GM10248 (cell line): Measurements from ENCODE around the gene SERPINE2.

Source experiments
- CTCF ChIA-PET: fragments of 300-600 bp; sonication (Branson Sonifier 250); formaldehyde crosslinking; extraction: SDS; loops from one replicate; lab custom pipeline; 2021; ENCODE audit warnings: antibody characterized with exemption; lab: Yijun Ruan, JAX
- POLR2A ChIA-PET: fragments of 350-650 bp; sonication (Branson Sonifier 250); formaldehyde crosslinking; extraction: SDS; loops from one replicate; lab custom pipeline; 2020; ENCODE audit warnings: antibody characterized with exemption; lab: Yijun Ruan, JAX
- DNase-seq: peaks from one replicate; pipeline ENCODE4 v3.0.0; 2012; ENCODE audit errors: extremely low spot score
- TF ChIP-seq, protein P1 (sequence below): IDR thresholded peaks from 2 replicates; pipeline ENCODE4 v1.5.1; 2012; ENCODE audit warnings: mild to moderate bottlenecking, low read depth; ENCODE audit errors: extremely low read depth, missing control alignments, control extremely low read depth

SERPINE2 gene

DNA sequence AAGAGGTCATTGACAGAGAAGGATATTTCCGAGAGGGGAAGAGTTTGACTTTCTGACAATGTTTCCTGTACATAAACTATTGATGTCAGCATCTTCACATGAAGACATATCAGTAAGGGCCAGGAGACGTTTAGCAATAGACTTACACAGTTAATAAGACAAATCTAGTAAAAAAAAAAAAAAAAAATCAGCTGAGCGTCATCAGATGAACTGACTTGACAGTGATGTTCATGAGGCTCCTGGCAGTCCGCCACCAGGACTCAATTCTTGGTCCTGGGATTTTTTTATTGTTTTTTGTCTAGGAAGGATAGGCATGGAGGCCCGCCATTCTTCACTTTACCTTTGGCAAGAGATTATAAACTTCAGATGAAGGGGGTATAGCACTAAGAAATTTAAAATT lies 67.4 kb downstream of the SERPINE2 start:
- ChIA-PET POLR2A (no interaction called here), CTCF (interaction anchor here (0.8 to 8.4 kb wide), 16 partner anchors 8 to 1000 kb away, joined by 3 to 176 read pairs (median 8); partner anchors contain the start of gene MRPL44)
- TF ChIP-seq, protein P1, sequence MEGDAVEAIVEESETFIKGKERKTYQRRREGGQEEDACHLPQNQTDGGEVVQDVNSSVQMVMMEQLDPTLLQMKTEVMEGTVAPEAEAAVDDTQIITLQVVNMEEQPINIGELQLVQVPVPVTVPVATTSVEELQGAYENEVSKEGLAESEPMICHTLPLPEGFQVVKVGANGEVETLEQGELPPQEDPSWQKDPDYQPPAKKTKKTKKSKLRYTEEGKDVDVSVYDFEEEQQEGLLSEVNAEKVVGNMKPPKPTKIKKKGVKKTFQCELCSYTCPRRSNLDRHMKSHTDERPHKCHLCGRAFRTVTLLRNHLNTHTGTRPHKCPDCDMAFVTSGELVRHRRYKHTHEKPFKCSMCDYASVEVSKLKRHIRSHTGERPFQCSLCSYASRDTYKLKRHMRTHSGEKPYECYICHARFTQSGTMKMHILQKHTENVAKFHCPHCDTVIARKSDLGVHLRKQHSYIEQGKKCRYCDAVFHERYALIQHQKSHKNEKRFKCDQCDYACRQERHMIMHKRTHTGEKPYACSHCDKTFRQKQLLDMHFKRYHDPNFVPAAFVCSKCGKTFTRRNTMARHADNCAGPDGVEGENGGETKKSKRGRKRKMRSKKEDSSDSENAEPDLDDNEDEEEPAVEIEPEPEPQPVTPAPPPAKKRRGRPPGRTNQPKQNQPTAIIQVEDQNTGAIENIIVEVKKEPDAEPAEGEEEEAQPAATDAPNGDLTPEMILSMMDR: no peak
- DNase-seq: no peak

DNA sequence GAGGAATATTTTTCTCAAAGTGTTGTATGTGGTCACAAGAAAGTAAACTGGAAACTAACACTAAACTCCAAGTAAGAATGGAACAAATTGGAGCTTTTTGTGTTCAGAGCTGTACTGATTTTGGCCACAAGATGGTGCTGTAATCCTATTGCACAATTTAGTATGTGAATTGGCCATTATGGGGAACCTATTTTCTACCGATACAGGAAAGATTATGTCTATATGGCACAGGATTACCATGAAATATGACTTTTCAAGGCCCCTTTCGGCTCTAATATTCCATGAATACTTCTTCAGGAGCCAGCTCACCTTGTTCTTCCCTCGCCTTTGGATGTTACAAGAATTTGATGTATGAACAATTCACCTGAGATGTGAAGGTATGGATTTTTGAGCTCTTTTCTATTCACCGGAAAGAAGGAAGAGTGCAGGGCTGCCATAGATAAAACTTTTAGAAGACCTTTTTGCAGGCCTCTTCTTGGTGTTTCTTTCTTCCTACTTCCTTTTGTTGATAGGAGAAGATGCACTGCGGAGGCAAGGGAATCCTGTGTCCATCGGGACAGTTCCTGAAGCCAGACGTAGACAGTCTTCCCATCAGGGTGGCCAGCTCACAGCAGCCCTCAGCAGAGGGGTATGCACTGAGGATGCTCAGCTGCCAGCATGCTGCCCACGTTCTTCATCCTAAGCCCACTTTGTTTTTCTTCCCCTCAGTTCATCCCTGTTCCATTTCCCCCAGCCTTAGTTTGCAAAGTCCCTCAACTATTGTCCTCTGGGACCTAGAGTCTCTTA lies 68.5 kb downstream of the SERPINE2 start:
- ChIA-PET POLR2A (no interaction called here), CTCF (interaction anchor here (0.6 to 8.4 kb wide), 45 partner anchors 10 to 999 kb away, joined by 3 to 176 read pairs (median 4); partner anchors contain the start of genes MRPL44 and WDFY1)
- TF ChIP-seq, protein P1: peak; percentile 75
- DNase-seq: peak; percentile 39

DNA sequence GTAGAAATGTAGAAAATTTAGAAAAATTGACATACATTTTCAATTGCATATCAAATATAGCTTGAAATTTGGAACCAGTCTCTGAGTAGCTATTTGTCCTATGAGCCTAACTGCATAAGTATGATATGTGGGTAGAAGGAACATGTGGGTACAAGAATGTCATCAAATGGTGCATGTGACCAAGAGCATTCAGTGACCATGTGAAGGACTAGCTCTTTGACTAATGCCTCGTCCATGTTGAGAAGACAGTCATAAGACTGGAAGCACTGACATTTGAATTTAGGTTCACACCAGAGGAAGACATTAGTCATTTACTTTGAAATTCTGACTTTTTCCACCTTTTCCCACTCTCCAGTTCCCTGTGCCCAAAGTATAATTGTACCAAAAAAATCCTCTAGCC lies 69.2 kb downstream of the SERPINE2 start:
- ChIA-PET POLR2A (no interaction called here), CTCF (interaction anchor here (0.6 to 8.4 kb wide), 41 partner anchors 9 to 998 kb away, joined by 3 to 176 read pairs (median 5); partner anchors contain the start of genes MRPL44 and WDFY1)
- DNase-seq: no peak
- TF ChIP-seq, protein P1: no peak

DNA sequence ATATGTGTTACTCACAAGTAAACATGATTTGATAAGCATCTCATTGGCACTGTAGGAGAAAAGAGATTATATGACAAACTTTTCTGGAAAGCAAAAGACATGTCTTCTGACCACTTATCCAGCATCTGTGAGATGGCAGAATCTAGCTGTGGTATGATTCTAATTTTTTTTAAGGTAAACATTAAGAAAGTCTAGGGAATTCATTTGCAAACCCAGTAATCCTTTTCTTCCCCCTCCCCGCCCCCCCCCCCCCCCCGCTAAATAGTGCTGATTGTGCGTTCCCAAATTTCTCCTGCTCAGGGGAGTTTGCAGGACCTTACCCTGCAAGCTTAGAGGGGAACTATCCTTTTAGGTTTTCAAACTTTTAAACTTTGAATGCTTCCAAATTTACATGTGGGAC lies 69.8 kb downstream of the SERPINE2 start:
- POLR2A ChIA-PET: no interaction called here
- TF ChIP-seq, protein P1: no peak
- no peak for DNase-seq
- CTCF ChIA-PET: interaction anchor here (0.7 to 8.4 kb wide), 27 partner anchors 8 to 998 kb away, joined by 3 to 176 read pairs (median 7); partner anchors contain the start of genes MRPL44 and WDFY1

DNA sequence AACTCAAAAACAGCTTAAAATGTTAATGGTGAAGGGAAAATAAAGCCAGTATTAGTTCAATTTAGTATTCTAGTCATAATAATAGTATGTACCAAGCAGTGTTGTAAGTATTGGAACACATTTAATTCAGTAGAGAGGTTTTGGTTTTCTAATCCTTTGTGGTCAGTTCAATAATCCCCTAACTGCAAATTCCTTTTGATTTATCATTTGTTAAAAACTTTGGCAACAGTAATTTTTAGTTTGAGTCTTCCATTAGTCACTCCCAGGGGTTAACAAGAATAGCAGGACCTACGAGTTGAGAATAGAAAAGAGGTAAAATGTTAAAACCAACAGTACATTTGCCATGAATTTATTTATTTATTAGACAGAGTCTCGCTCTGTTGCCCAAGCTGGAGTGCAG lies 71.1 kb downstream of the SERPINE2 start:
- POLR2A ChIA-PET: interaction anchor here (0.6 kb wide), 1 partner anchor 136 kb away, joined by 6 read pairs; no protein-coding TSS in a partner anchor
- TF ChIP-seq, protein P1: no peak
- CTCF ChIA-PET: interaction anchor here (1.8 to 8.4 kb wide), 4 partner anchors 12 to 318 kb away, joined by 4 to 176 read pairs (median 100); no protein-coding TSS in a partner anchor
- no peak for DNase-seq

DNA sequence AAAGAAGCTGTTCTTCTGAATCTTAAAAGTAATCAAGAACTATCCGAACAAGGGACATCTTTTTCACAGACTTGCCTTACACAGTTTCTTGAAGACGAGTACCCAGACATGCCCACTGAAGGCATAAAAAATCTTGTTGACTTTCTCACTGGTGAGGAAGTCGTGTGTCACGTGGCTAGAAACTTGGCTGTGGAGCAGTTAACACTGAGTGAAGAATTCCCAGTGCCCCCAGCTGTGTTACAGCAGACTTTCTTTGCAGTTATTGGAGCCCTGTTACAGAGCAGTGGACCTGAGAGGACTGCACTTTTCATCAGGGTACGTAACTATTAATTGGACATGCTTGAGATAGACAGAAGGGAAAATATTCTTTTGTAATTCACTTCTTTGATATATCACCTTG lies 79.4 kb downstream of the SERPINE2 start:
- DNase-seq: no peak
- POLR2A ChIA-PET: no interaction called here
- CTCF ChIA-PET: interaction anchor here (3.7 kb wide), 1 partner anchor 11 kb away, joined by 71 read pairs; no protein-coding TSS in a partner anchor
- TF ChIP-seq, protein P1: no peak
